PC-3 (cell line): Measurements from ENCODE around the gene MACROD2. TPM values are rescaled to one million over a fixed set of nuclear protein-coding genes. Genes with fewer than 3 reads are reported as not detected.
A peak's percentile ranks its signal among the peaks of the same experiment; 100 is the strongest.

Experiments used
- ATAC-seq: fragments of 200-7000 bp; cut with Tn5 transposase; 2 replicates; pipeline ENCODE4 v1.9.1; 2020; ENCODE audit warnings: mild to moderate bottlenecking, moderate library complexity
- BruUV-seq: library from RNA; stranded (reverse); fragments of 400-500 nt; replicated peaks from 2 replicates; lab custom pipeline; 2021; lab: Mats Ljungman, UMichigan
- CTCF ChIA-PET: fragments of 300-600 bp; sonication (Branson Sonifier 250); formaldehyde crosslinking; loops from one replicate; lab custom pipeline; 2022; ENCODE audit warnings: antibody characterized with exemption; lab: Charles Lee
- POLR2A ChIA-PET: fragments of 300-600 bp; sonication (Branson Sonifier 250); formaldehyde crosslinking; loops from one replicate; lab custom pipeline; 2022; ENCODE audit warnings: antibody characterized with exemption; ENCODE audit not compliant: unreplicated experiment; lab: Charles Lee
- DNase-seq: peaks from one replicate; pipeline ENCODE4 v3.0.0-alpha.2; 2015
- H2AFZ ChIP-seq: fragments of 300-600 bp; sonication (generic); 2 replicates; pipeline ENCODE4 v1.6.0; 2016; ENCODE audit warnings: antibody characterized with exemption, low read length
- H3F3A ChIP-seq: fragments of 300-600 bp; sonication (generic); one replicate; pipeline ENCODE4 v1.6.0; 2017; ENCODE audit warnings: antibody characterized with exemption, low read length, control low read depth, mild to moderate bottlenecking; ENCODE audit not compliant: unreplicated experiment
- H3K27ac ChIP-seq: fragments of 300-600 bp; sonication (generic); 2 replicates; pipeline ENCODE4 v1.5.1; 2016; ENCODE audit warnings: mild to moderate bottlenecking, low read length
- H3K27me3 ChIP-seq: fragments of 300-600 bp; sonication (generic); 2 replicates; pipeline ENCODE4 v1.6.1; 2016; ENCODE audit warnings: low read length, mixed read lengths
- H3K36me3 ChIP-seq: fragments of 300-600 bp; sonication (generic); 2 replicates; pipeline ENCODE4 v1.6.1; 2016; ENCODE audit warnings: low read depth, mixed run types, low read length, mixed read lengths
- H3K4me1 ChIP-seq: fragments of 300-600 bp; sonication (generic); 2 replicates; pipeline ENCODE4 v1.5.1; 2016; ENCODE audit warnings: low read length; ENCODE audit not compliant: insufficient read depth
- H3K4me2 ChIP-seq: fragments of 300-600 bp; sonication (generic); 2 replicates; pipeline ENCODE4 v1.6.0; 2016; ENCODE audit warnings: low read length
- H3K4me3 ChIP-seq: fragments of 300-600 bp; sonication (generic); 2 replicates; pipeline ENCODE4 v1.5.1; 2016; ENCODE audit warnings: mild to moderate bottlenecking, low read length, mixed read lengths
- H3K79me2 ChIP-seq: fragments of 300-600 bp; sonication (generic); 2 replicates; pipeline ENCODE4 v1.6.1; 2017; ENCODE audit warnings: low read length, mixed read lengths
- H3K9ac ChIP-seq: fragments of 300-600 bp; sonication (generic); 2 replicates; pipeline ENCODE4 v1.6.0; 2016; ENCODE audit warnings: mild to moderate bottlenecking, low read length
- H3K9me2 ChIP-seq: fragments of 300-600 bp; sonication (generic); replicated peaks from 2 replicates; pipeline ENCODE4 v1.6.1; 2016; ENCODE audit warnings: mixed run types, low read length, mixed read lengths
- H3K9me3 ChIP-seq: fragments of 300-600 bp; sonication (generic); 2 replicates; pipeline ENCODE4 v1.6.1; 2016; ENCODE audit warnings: low read length, mixed read lengths
- H4K20me1 ChIP-seq: fragments of 300-600 bp; sonication (generic); 2 replicates; pipeline ENCODE4 v1.6.1; 2016; ENCODE audit warnings: low read length, mixed read lengths
- CTCF ChIP-seq: fragments of 300-600 bp; sonication (generic); conservative IDR thresholded peaks from 2 replicates; pipeline ENCODE4 v1.5.1; 2017; ENCODE audit warnings: antibody characterized with exemption, low read depth, mild to moderate bottlenecking, low read length
- EZH2 ChIP-seq: fragments of 300-600 bp; sonication (generic); IDR thresholded peaks from one replicate; pipeline ENCODE4 v1.6.1; 2017; ENCODE audit warnings: antibody characterized with exemption, mild to moderate bottlenecking, low read length; ENCODE audit not compliant: unreplicated experiment
- EZH2phosphoT487 ChIP-seq: fragments of 300-600 bp; sonication (generic); IDR thresholded peaks from 2 replicates; pipeline ENCODE4 v1.6.1; 2018; ENCODE audit warnings: mild to moderate bottlenecking, antibody characterized with exemption, low read length, borderline replicate concordance
- intact Hi-C: fragments of 100-400 bp; cut with micrococcal nuclease; formaldehyde crosslinking; loops from 2 replicates; pipeline ENCODE4 v1.9.0; 2023
- total RNA-seq: library from RNA; depleted of rRNA; stranded (reverse); fragments of >200 nt; gene quantifications from 2 replicates; pipeline ENCODE4 v1.2.3, GENCODE V29; 2014

Gene MACROD2
- total RNA-seq, 1 experiment from 2014 or later: 3.1 TPM

- ChIA-PET CTCF (no interaction called here), POLR2A (no interaction called here)
- H3F3A ChIP-seq: peaks cover 8% of the 10 kb centered on the region
- H3K4me2 ChIP-seq: no peak overlapping the region
- H3K36me3 ChIP-seq: no peaks in the 10 kb centered on the region
- H3K9ac ChIP-seq: no peak overlapping the region
- intact Hi-C loops: no loop called here
- DNase-seq: no peak
- H3K4me1 ChIP-seq: peaks cover 41% of the 10 kb centered on the region
- no TSS peak for BruUV-seq
- H3K27ac ChIP-seq: no peak overlapping the region
- no peaks in the 10 kb centered on the region for H3K9me3 ChIP-seq
- TF ChIP-seq EZH2 (no peak), EZH2phosphoT487 (no peak), CTCF (no peak)
- H4K20me1 ChIP-seq: no peaks in the 10 kb centered on the region
- no peaks in the 10 kb centered on the region for H3K27me3 ChIP-seq
- H3K9me2 ChIP-seq: no peaks in the 10 kb centered on the region
- H2AFZ ChIP-seq: no peak overlapping the region
- ATAC-seq: no peak
- H3K79me2 ChIP-seq: no peaks in the 10 kb centered on the region
- no peak overlapping the region for H3K4me3 ChIP-seq
Measured at GRCh38 chr20:14444106-14444505, 448.8 kb downstream of the MACROD2 start.

- TF ChIP-seq CTCF (no peak), EZH2 (no peak), EZH2phosphoT487 (no peak)
- Histone ChIP-seq H3F3A (peaks cover 8% of the 10 kb centered on the region), H3K9ac (peak overlapping the region; percentile 32; the same call in 1 of the 2 replicates), H4K20me1 (no peaks in the 10 kb centered on the region), H3K9me2 (no peaks in the 10 kb centered on the region), H3K9me3 (no peaks in the 10 kb centered on the region), H2AFZ (no peak overlapping the region), H3K4me3 (no peak overlapping the region), H3K4me1 (peaks cover 53% of the 10 kb centered on the region), H3K27me3 (no peaks in the 10 kb centered on the region), H3K4me2 (peak overlapping the region; percentile 32), H3K27ac (peak overlapping the region; percentile 78), H3K79me2 (no peaks in the 10 kb centered on the region), H3K36me3 (no peaks in the 10 kb centered on the region)
- intact Hi-C loops: no loop called here
- DNase-seq (peak; percentile 87), ATAC-seq (peak; percentile 76)
- ChIA-PET CTCF (no interaction called here), POLR2A (no interaction called here)
- BruUV-seq: no TSS peak
Measured at GRCh38 chr20:14445310-14445709, 450.0 kb downstream of the MACROD2 start.

GRCh38 chr20:14445902-14446301, 450.6 kb downstream of the MACROD2 start:
- ChIA-PET CTCF (no interaction called here), POLR2A (no interaction called here)
- H3K36me3 ChIP-seq: no peaks in the 10 kb centered on the region
- BruUV-seq: no TSS peak
- TF ChIP-seq EZH2 (no peak), EZH2phosphoT487 (no peak), CTCF (no peak)
- no peaks in the 10 kb centered on the region for H3K9me3 ChIP-seq
- H3K9me2 ChIP-seq: no peaks in the 10 kb centered on the region
- intact Hi-C loops: no loop called here
- peak overlapping the region; percentile 5; the same call in 1 of the 2 replicates for H3K9ac ChIP-seq
- no peaks in the 10 kb centered on the region for H3K79me2 ChIP-seq
- peaks cover 49% of the 10 kb centered on the region for H3K4me1 ChIP-seq
- peak overlapping the region; percentile 78 for H3K27ac ChIP-seq
- DNase-seq: peak; percentile 35
- no peak overlapping the region for H3K4me3 ChIP-seq
- peaks cover 7% of the 10 kb centered on the region for H3F3A ChIP-seq
- H3K27me3 ChIP-seq: no peaks in the 10 kb centered on the region
- no peaks in the 10 kb centered on the region for H4K20me1 ChIP-seq
- peak overlapping the region; percentile 32 for H3K4me2 ChIP-seq
- H2AFZ ChIP-seq: no peak overlapping the region
- no peak for ATAC-seq
